K562 (cell line): Measurements from ENCODE around the gene PPP2R3B. TPM values are rescaled to one million over a fixed set of nuclear protein-coding genes. Genes with fewer than 3 reads are reported as not detected.

ENCODE experiments used
- ATF7 ChIP-seq: fragments of 450-650 bp; IDR thresholded peaks from 2 replicates; pipeline ENCODE4 v1.7.1; 2014; ENCODE audit warnings: mild to moderate bottlenecking, moderate library complexity
- ERF ChIP-seq: fragments of 450-650 bp; formaldehyde crosslinking; IDR thresholded peaks from 2 replicates; pipeline ENCODE4 v1.4.0; 2020; ENCODE audit warnings: mild to moderate bottlenecking, mixed read lengths
- ESRRB ChIP-seq: fragments of 250-450 bp; sonication (Bioruptor Pico); IDR thresholded peaks from 2 replicates; pipeline ENCODE4 v1.5.0; 2020; ENCODE audit warnings: mild to moderate bottlenecking, moderate library complexity, borderline replicate concordance
- EZH2 ChIP-seq: IDR thresholded peaks from 2 replicates; pipeline ENCODE4 v1.6.1; 2012; ENCODE audit warnings: low read depth, mild to moderate bottlenecking, inconsistent platforms, low read length, borderline replicate concordance
- HBP1 ChIP-seq: fragments of 450-650 bp; formaldehyde crosslinking; IDR thresholded peaks from 2 replicates; pipeline ENCODE4 v1.4.0; 2022; ENCODE audit warnings: missing genetic modification characterization
- MAZ ChIP-seq, 2 experiments: fragments of 450-650 bp in 1 of 2; sonication (generic) in 1 of 2; formaldehyde crosslinking; IDR thresholded peaks in 1 of 2; conservative IDR thresholded peaks in 1 of 2; 2 replicates each; pipeline versions ENCODE4 v1.4.0 to v1.5.0; 2020; ENCODE audit warnings: mild to moderate bottlenecking in 1 of 2, missing genetic modification reagents in 1 of 2
- MITF ChIP-seq: IDR thresholded peaks from 2 replicates; pipeline ENCODE4 v1.6.1; 2014; ENCODE audit warnings: antibody characterized with exemption
- MTF1 ChIP-seq: fragments of 250-450 bp; sonication (Bioruptor Pico); IDR thresholded peaks from 2 replicates; pipeline ENCODE4 v1.9.0; 2021; ENCODE audit warnings: moderate library complexity, mild to moderate bottlenecking, inconsistent platforms, borderline replicate concordance
- NR1H2 ChIP-seq: sonication (generic); formaldehyde crosslinking; IDR thresholded peaks from 2 replicates; pipeline ENCODE4 v1.4.0; 2020; ENCODE audit warnings: mild to moderate bottlenecking, missing genetic modification reagents
- PML ChIP-seq: IDR thresholded peaks from 2 replicates; pipeline ENCODE4 v1.6.1; 2012; ENCODE audit warnings: low read length, inconsistent platforms
- ZKSCAN1 ChIP-seq: fragments of 150-350 bp; IDR thresholded peaks from 2 replicates; pipeline ENCODE4 v1.6.1; 2016; ENCODE audit warnings: low read depth, low read length
- ZNF407 ChIP-seq: fragments of 450-650 bp; IDR thresholded peaks from 2 replicates; pipeline ENCODE4 v1.6.1; 2016; ENCODE audit warnings: low read depth
- ZNF431 ChIP-seq: sonication (generic); formaldehyde crosslinking; IDR thresholded peaks from 2 replicates; pipeline ENCODE4 v1.8.0; 2022; ENCODE audit warnings: mild to moderate bottlenecking, missing genetic modification reagents
- ZNF445 ChIP-seq: fragments of 250-450 bp; sonication (Bioruptor Pico); IDR thresholded peaks from 2 replicates; pipeline ENCODE4 v1.4.0; 2020; ENCODE audit warnings: low read depth, mild to moderate bottlenecking, moderate library complexity
- polyA plus RNA-seq, 8 experiments: library from polyadenylated mRNA; depleted of rRNA in 4 of 8; stranded (reverse) in 5 of 8; unstranded in 3 of 8; fragments of >200 nt; fragmentation: Nextera tagmentation in 2 of 8; fragmentation: Illumina TruSeq in 1 of 8; extraction: Ambion mirVana in 2 of 8; extraction: Trizol in 1 of 8; gene quantifications; 2 replicates each; pipeline versions ENCODE4 v1.2.1 to v1.2.3, GENCODE V29; 2011 to 2014; ENCODE audit warnings: inconsistent platforms in 1 of 8, missing spikeins in 1 of 8
- total RNA-seq, 7 experiments: library from RNA; depleted of rRNA in 6 of 7; stranded (reverse); fragments of >200 nt in 6 of 7; fragmentation: Illumina TruSeq in 2 of 7; extraction: Trizol in 2 of 7; gene quantifications; 2 replicates each; pipeline versions ENCODE4 v1.2.1 to v1.2.3, GENCODE V29; 2011 to 2021; ENCODE audit warnings: low replicate concordance in 1 of 7

The PPP2R3B gene
- total and polyA plus RNA-seq, 9 of the 15 experiments (the other 6 are each of a cell fraction or from before 2014, with no cell fraction given), result 0.04 to 18.2 (median 8.2) TPM; not detected in 1

- TF ChIP-seq EZH2 (no peak), ATF7 (peak; percentile 68), ZKSCAN1 (no peak), PML (no peak), HBP1 (no peak), MITF (peak; percentile 86), ZNF407 (peak; percentile 86), MTF1 (CRISPR knock-in tag) (no peak), ZNF431 (CRISPR knock-in tag) (no peak), ERF (0 out of 2 replicates have a peak, but pooled peaks have one; percentile 40), ESRRB (CRISPR knock-in tag) (no peak), NR1H2 (CRISPR knock-in tag) (no peak), ZNF445 (CRISPR knock-in tag) (no peak), MAZ (CRISPR knock-in tag; conservative IDR thresholded peaks at IDR 0.05 in 1 of 2, IDR thresholded peaks at IDR 0.05 in 1 of 2) (peak in 1 of 2 experiments; percentile 68; a peak in 2 of 4 replicates)
Measured at GRCh38 chrX:318739-319578, 67.7 kb downstream of the PPP2R3B start, which contains the start of gene GTPBP6 (continued).
